H1 (cell line): Measurements from ENCODE around the gene UBQLN3. TPM values are rescaled to one million over a fixed set of nuclear protein-coding genes. Genes with fewer than 3 reads are reported as not detected.

Experiments used
- CTCF ChIA-PET: fragments of 300-600 bp; sonication (Branson Sonifier 250); formaldehyde crosslinking; loops from one replicate; lab custom pipeline; 2021; ENCODE audit not compliant: partially characterized antibody; lab: Charles Lee
- POLR2A ChIA-PET: fragments of 300-600 bp; sonication (Branson Sonifier 250); formaldehyde crosslinking; loops from one replicate; lab custom pipeline; 2021; ENCODE audit warnings: inconsistent platforms; ENCODE audit not compliant: partially characterized antibody; lab: Charles Lee
- DNase-seq, 2 experiments: peaks; one replicate each; pipeline versions ENCODE4 v3.0.0 to v3.0.0-alpha.2; 2010 to 2022; ENCODE audit warnings: low spot score in 2 of 2, low read depth in 1 of 2, mixed read lengths in 1 of 2
- FAIRE-seq: peaks from 2 replicates; lab custom pipeline; 2011; peaks lifted over from hg19 to GRCh38; lab: Jason Lieb, UNC
- H2AFZ ChIP-seq: 2 replicates; pipeline ENCODE4 v1.8.1; 2012; ENCODE audit warnings: low read length, inconsistent platforms
- H2AK5ac ChIP-seq: 2 replicates; pipeline ENCODE4 v1.6.1; 2013; ENCODE audit warnings: low read depth, low read length
- H2BK120ac ChIP-seq: replicated peaks from 2 replicates; pipeline ENCODE3; 2013; ENCODE audit warnings: low read depth, low read length, inconsistent platforms
- H2BK12ac ChIP-seq: 2 replicates; pipeline ENCODE4 v1.6.1; 2013; ENCODE audit warnings: low read depth, low read length
- H2BK15ac ChIP-seq: 2 replicates; pipeline ENCODE4 v1.6.1; 2013; ENCODE audit warnings: low read length
- H2BK20ac ChIP-seq: 2 replicates; pipeline ENCODE4 v1.6.1; 2013; ENCODE audit warnings: low read length
- H2BK5ac ChIP-seq: 2 replicates; pipeline ENCODE4 v1.6.1; 2013; ENCODE audit warnings: low read depth, low read length
- H3K14ac ChIP-seq: 2 replicates; pipeline ENCODE4 v1.6.1; 2013; ENCODE audit warnings: inconsistent platforms; ENCODE audit not compliant: insufficient read length
- H3K18ac ChIP-seq: 2 replicates; pipeline ENCODE4 v1.6.1; 2013; ENCODE audit warnings: low read length; ENCODE audit errors: extremely low read depth
- H3K23ac ChIP-seq: 2 replicates; pipeline ENCODE4 v1.6.1; 2013; ENCODE audit warnings: inconsistent platforms; ENCODE audit not compliant: insufficient read length
- H3K23me2 ChIP-seq: 2 replicates; pipeline ENCODE4 v1.6.1; 2013; ENCODE audit warnings: low read depth, low read length
- H3K27ac ChIP-seq: 2 replicates; pipeline ENCODE4 v1.6.1; 2011; ENCODE audit warnings: low read depth, low read length, inconsistent platforms
- H3K27me3 ChIP-seq, 4 experiments: replicated peaks in 1 of 4; 1 replicate in 1 of 4; 2 replicates in 3 of 4; pipeline versions ENCODE4 v1.6.1 to v1.8.1; 2011 to 2013; ENCODE audit warnings: low read length in 3 of 4, mild to moderate bottlenecking in 3 of 4, inconsistent platforms in 2 of 4, mixed read lengths in 2 of 4, moderate library complexity in 1 of 4; ENCODE audit not compliant: control insufficient read depth in 3 of 4, insufficient read depth in 3 of 4; ENCODE audit errors: extremely low read depth in 1 of 4
- H3K36me3 ChIP-seq, 4 experiments: 2 replicates each; pipeline versions ENCODE4 v1.6.1 to v1.8.1; 2011 to 2013; ENCODE audit warnings: mild to moderate bottlenecking in 4 of 4, low read length in 3 of 4, moderate library complexity in 2 of 4, control low read depth in 1 of 4, inconsistent platforms in 1 of 4; ENCODE audit not compliant: insufficient read depth in 4 of 4, control insufficient read depth in 2 of 4
- H3K4ac ChIP-seq: replicated peaks from 2 replicates; pipeline ENCODE3; 2013; ENCODE audit warnings: low read length, low read depth, mixed read lengths, inconsistent platforms; ENCODE audit not compliant: insufficient read length
- H3K4me1 ChIP-seq, 4 experiments: replicated peaks in 1 of 4; 1 replicate in 1 of 4; 2 replicates in 3 of 4; pipeline versions ENCODE4 v1.6.1 to v1.8.1; 2011 to 2013; ENCODE audit warnings: low read length in 3 of 4, inconsistent platforms in 2 of 4, mixed read lengths in 1 of 4; ENCODE audit not compliant: insufficient read depth in 4 of 4, control insufficient read depth in 3 of 4
- H3K4me2 ChIP-seq, 2 experiments: 2 replicates each; pipeline versions ENCODE4 v1.6.1 to v1.8.1; 2011 to 2013; ENCODE audit warnings: low read depth in 2 of 2, low read length in 2 of 2, control low read depth in 1 of 2, inconsistent platforms in 1 of 2, mild to moderate bottlenecking in 1 of 2; ENCODE audit not compliant: insufficient read depth in 1 of 2
- H3K4me3 ChIP-seq, 4 experiments: fragments of 200-600, 300-600 bp in 1 of 4; sonication (generic), shearing (Covaris generic), sonication (Bioruptor Twin) in 1 of 4; 2 replicates each; pipeline versions ENCODE4 v1.5.1 to v1.8.1; 2011 to 2016; ENCODE audit warnings: low read length in 4 of 4, low read depth in 3 of 4, control low read depth in 2 of 4, inconsistent platforms in 2 of 4, mild to moderate bottlenecking in 2 of 4, mixed read lengths in 1 of 4, moderate library complexity in 1 of 4; ENCODE audit not compliant: insufficient read depth in 2 of 4; ENCODE audit errors: extremely low read depth in 1 of 4
- H3K56ac ChIP-seq: replicated peaks from 2 replicates; pipeline ENCODE3; 2013; ENCODE audit warnings: low read depth, mild to moderate bottlenecking, mixed read lengths, low read length, inconsistent platforms; ENCODE audit not compliant: insufficient read length
- H3K79me1 ChIP-seq: 2 replicates; pipeline ENCODE4 v1.6.1; 2013; ENCODE audit warnings: low read depth, low read length, control low read depth
- H3K79me2 ChIP-seq, 2 experiments: 2 replicates each; pipeline versions ENCODE4 v1.6.1 to v1.8.1; 2012 to 2013; ENCODE audit warnings: low read length in 2 of 2, mild to moderate bottlenecking in 2 of 2, inconsistent platforms in 1 of 2; ENCODE audit not compliant: insufficient read depth in 2 of 2, control insufficient read depth in 1 of 2
- H3K9ac ChIP-seq, 4 experiments: replicated peaks in 1 of 4; 1 replicate in 1 of 4; 2 replicates in 3 of 4; pipeline versions ENCODE4 v1.6.1 to v1.8.1; 2011 to 2013; ENCODE audit warnings: low read depth in 3 of 4, low read length in 3 of 4, control low read depth in 2 of 4, mild to moderate bottlenecking in 2 of 4, moderate library complexity in 2 of 4, inconsistent platforms in 1 of 4; ENCODE audit errors: extremely low read depth in 1 of 4
- H3K9me3 ChIP-seq, 2 experiments: 2 replicates each; pipeline versions ENCODE4 v1.6.1 to v1.8.1; 2012 to 2013; ENCODE audit warnings: mild to moderate bottlenecking in 2 of 2, moderate library complexity in 2 of 2, control low read depth in 1 of 2, inconsistent platforms in 1 of 2, low read depth in 1 of 2, low read length in 1 of 2, mixed read lengths in 1 of 2; ENCODE audit not compliant: insufficient read depth in 2 of 2
- H4K20me1 ChIP-seq, 2 experiments: replicated peaks in 1 of 2; 2 replicates each; pipeline versions ENCODE3 to v1.8.1; 2011 to 2013; ENCODE audit warnings: inconsistent platforms in 2 of 2, low read length in 2 of 2, mild to moderate bottlenecking in 1 of 2; ENCODE audit not compliant: insufficient read depth in 2 of 2, control insufficient read depth in 1 of 2
- H4K5ac ChIP-seq: 2 replicates; pipeline ENCODE4 v1.6.1; 2013; ENCODE audit warnings: low read length, low read depth, mixed read lengths, inconsistent platforms; ENCODE audit not compliant: insufficient read length
- H4K8ac ChIP-seq: 2 replicates; pipeline ENCODE4 v1.8.0; 2013; ENCODE audit warnings: mild to moderate bottlenecking, moderate library complexity, low read length, inconsistent platforms; ENCODE audit not compliant: insufficient read depth; ENCODE audit errors: extremely low read depth
- H4K91ac ChIP-seq: replicated peaks from 2 replicates; pipeline ENCODE3; 2013; ENCODE audit warnings: low read length, mixed read lengths, inconsistent platforms; ENCODE audit not compliant: insufficient read length
- CREB1 ChIP-seq: IDR thresholded peaks from 2 replicates; pipeline ENCODE4 v1.6.1; 2012; ENCODE audit warnings: inconsistent platforms
- FOSL1 ChIP-seq: IDR thresholded peaks from 2 replicates; pipeline ENCODE4 v1.6.1; 2011; ENCODE audit warnings: mild to moderate bottlenecking, low read depth, low read length, moderate library complexity; ENCODE audit not compliant: insufficient read depth
- HDAC2 ChIP-seq, 2 experiments: fragments of 300-600 bp in 1 of 2; sonication (generic) in 1 of 2; IDR thresholded peaks; 2 replicates each; pipeline ENCODE4 v1.6.1; 2011 to 2012; ENCODE audit warnings: low read depth in 2 of 2, low read length in 2 of 2, mild to moderate bottlenecking in 2 of 2, moderate library complexity in 2 of 2, borderline replicate concordance in 1 of 2, inconsistent platforms in 1 of 2
- MAFK ChIP-seq: IDR thresholded peaks from 2 replicates; pipeline ENCODE4 v1.6.1; 2012; ENCODE audit warnings: low read depth, mild to moderate bottlenecking, improper control_type of control experiment, low read length
- SAP30 ChIP-seq: fragments of 300-600 bp; sonication (generic); IDR thresholded peaks from 2 replicates; pipeline ENCODE4 v1.7.1; 2012; ENCODE audit warnings: low read length, moderate library complexity, mild to moderate bottlenecking, inconsistent platforms; ENCODE audit not compliant: insufficient read depth, insufficient replicate concordance
- SP1 ChIP-seq: IDR thresholded peaks from 2 replicates; pipeline ENCODE4 v1.6.1; 2011; ENCODE audit warnings: low read depth, low read length
- SP4 ChIP-seq: IDR thresholded peaks from 2 replicates; pipeline ENCODE4 v1.6.1; 2012; ENCODE audit warnings: low read length, inconsistent platforms
- SUZ12 ChIP-seq: fragments of 200-600 bp; sonication (generic); IDR thresholded peaks from 2 replicates; pipeline ENCODE4 v1.6.1; 2012; ENCODE audit warnings: mild to moderate bottlenecking, inconsistent platforms, low read length, moderate library complexity, mixed read lengths
- WGBS, 2 experiments: shearing (Covaris generic) in 1 of 2; methylation state at CpG; one replicate each; pipeline versions ENCODE4 v1.1.6 to v1.1.7; 2013 to 2015; ENCODE audit warnings: low lambda C conversion rate in 2 of 2, mixed read lengths in 2 of 2, inconsistent platforms in 1 of 2, low coverage in 1 of 2, missing lambda C conversion rate in 1 of 2; ENCODE audit not compliant: insufficient replicate concordance in 2 of 2, insufficient coverage in 1 of 2, insufficient read length in 1 of 2; ENCODE audit errors: extremely low coverage in 1 of 2, missing lambda C conversion rate in 1 of 2; 5-methylcytosine and 5-hydroxymethylcytosine counted together
- polyA plus RNA-seq, 7 experiments: library from polyadenylated mRNA; depleted of rRNA in 3 of 7; stranded (reverse) in 5 of 7; unstranded in 2 of 7; fragments of >200 nt in 5 of 7; fragments of 200-250 nt in 2 of 7; gene quantifications; 1 replicate in 5 of 7; 2 replicates in 1 of 7; 4 replicates in 1 of 7; pipeline versions ENCODE4 v1.2.1 to v1.2.3, GENCODE V29; 2011 to 2013; ENCODE audit warnings: missing spikeins in 2 of 7, mixed read lengths in 2 of 7
- total RNA-seq: library from RNA; stranded (reverse); fragmentation: NEBNext Ultra II Directional; extraction: Animal tissue kit (Norgen Biotek cat#: 25700); gene quantifications from 2 replicates; pipeline ENCODE4 v1.2.1, GENCODE V29; 2021
- TF ChIP-seq, protein P1 (sequence below): IDR thresholded peaks from 2 replicates; pipeline ENCODE4 v1.6.1; 2012; ENCODE audit warnings: inconsistent platforms

Gene UBQLN3
- total and polyA plus RNA-seq, 2 of the 8 experiments (the other 6 are each of a cell fraction or from before 2014, with no cell fraction given), result not detected

DNA sequence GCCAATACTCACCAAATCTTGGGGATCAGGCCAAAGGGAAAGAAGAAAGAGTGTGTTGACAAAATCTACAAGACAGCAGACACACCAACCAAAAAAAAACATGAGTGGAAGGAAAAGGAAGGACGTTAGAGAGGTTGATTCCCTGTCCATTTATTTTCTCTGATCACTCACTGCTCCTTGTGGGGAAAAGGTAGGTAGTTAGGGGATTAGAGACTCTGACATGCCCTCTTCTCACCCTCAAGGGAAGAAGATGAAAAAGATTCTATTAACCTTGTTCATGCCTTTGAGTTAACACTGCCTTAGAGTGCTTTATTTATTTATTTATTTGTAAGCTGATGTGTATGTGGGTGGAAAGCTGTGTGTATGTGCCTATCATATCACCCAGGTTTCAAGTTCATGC is 38.7 kb upstream of the UBQLN3 start, which contains the start of gene OR52H1:
OR52H1 (minus strand) TSS at position 101 of the 400 bp plus-strand sequence. CDS start 3,035 bp downstream, outside the sequence.
- H3K23me2 ChIP-seq, result no peaks in the 10 kb centered on the region

More for the DNA sequence above, 38.7 kb upstream of the UBQLN3 start, which contains the start of gene OR52H1:
- Histone ChIP-seq H4K20me1 (no peaks in the 10 kb centered on the region), H2BK20ac (no peak within 1 kb of the TSS), H4K91ac (no peak within 1 kb of the TSS), H3K56ac (no peak within 1 kb of the TSS), H2AK5ac (no peak within 1 kb of the TSS), H2BK15ac (no peak within 1 kb of the TSS), H2BK120ac (no peak within 1 kb of the TSS), H3K79me1 (no peaks in the 10 kb centered on the region), H3K4me1 (no peaks in the 10 kb centered on the region), H2BK12ac (no peak within 1 kb of the TSS), H4K5ac (no peak within 1 kb of the TSS), H3K9me3 (no peaks in the 10 kb centered on the region), H2AFZ (no peak within 1 kb of the TSS; the same call in 1 of the 2 replicates), H3K4me2 (no peak within 1 kb of the TSS), H3K18ac (no peak within 1 kb of the TSS), H3K27ac (no peak within 1 kb of the TSS), H3K4me3 (no peak within 1 kb of the TSS), H3K14ac (no peak within 1 kb of the TSS), H3K23ac (no peak within 1 kb of the TSS), H4K8ac (no peak within 1 kb of the TSS), H3K4ac (no peak within 1 kb of the TSS), H3K9ac (no peak within 1 kb of the TSS), H3K36me3 (no peaks in the 10 kb centered on the region), H2BK5ac (no peak within 1 kb of the TSS), H3K27me3 (no peaks in the 10 kb centered on the region), H3K79me2 (no peaks in the 10 kb centered on the region)
- ChIA-PET POLR2A (no interaction called here), CTCF (no interaction called here)
- DNase-seq (no peak), FAIRE-seq (no peak)
- 75% methylated on average over 1 of the region's 1 CpG; no CpG with 5 or more reads in 1 of the 2 experiments for WGBS, 2 experiments
- TF ChIP-seq FOSL1 (no peak), SP1 (no peak), CREB1 (no peak), SP4 (no peak), HDAC2 (IDR thresholded peaks at IDR 0.05; ENCODE audit: borderline replicate concordance in 1 of 2, low read depth in 2 of 2, low read length in 2 of 2) (no peak), MAFK (no peak), SUZ12 (no peak), SAP30 (no peak)
- TF ChIP-seq, protein P1, sequence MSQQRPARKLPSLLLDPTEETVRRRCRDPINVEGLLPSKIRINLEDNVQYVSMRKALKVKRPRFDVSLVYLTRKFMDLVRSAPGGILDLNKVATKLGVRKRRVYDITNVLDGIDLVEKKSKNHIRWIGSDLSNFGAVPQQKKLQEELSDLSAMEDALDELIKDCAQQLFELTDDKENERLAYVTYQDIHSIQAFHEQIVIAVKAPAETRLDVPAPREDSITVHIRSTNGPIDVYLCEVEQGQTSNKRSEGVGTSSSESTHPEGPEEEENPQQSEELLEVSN, result no peak
